Brain microvascular endothelial cell (primary cell): Measurements from ENCODE around the gene PRDX5.
A peak's percentile ranks its signal among the peaks of the same experiment; 100 is the strongest.

Experiments used
- DNase-seq: peaks from one replicate; pipeline ENCODE4 v3.0.0-alpha.2; 2020
- H3K27ac ChIP-seq: fragments of 250-450 bp; sonication (Bioruptor Pico); 2 replicates; pipeline ENCODE4 v1.5.1; 2020; ENCODE audit warnings: mild to moderate bottlenecking, moderate library complexity
- H3K27me3 ChIP-seq: fragments of 250-450 bp; sonication (Bioruptor Pico); replicated peaks from 2 replicates; pipeline ENCODE4 v1.5.1; 2020; ENCODE audit warnings: mild to moderate bottlenecking
- H3K36me3 ChIP-seq: fragments of 250-450 bp; sonication (Bioruptor Pico); replicated peaks from 2 replicates; pipeline ENCODE4 v1.5.1; 2020; ENCODE audit warnings: mild to moderate bottlenecking
- H3K4me3 ChIP-seq: 2 replicates; pipeline ENCODE4 v1.5.1; 2011; ENCODE audit warnings: low read depth, mild to moderate bottlenecking, control low read depth, low read length, moderate library complexity
- in situ Hi-C: cut with HindIII; loops from 2 replicates; pipeline ENCODE4 v1.10.0; 2017; ENCODE audit warnings: low sequenced_read_pairs, low pct_ligation_motif_present
- TF ChIP-seq, protein P1 (sequence below): IDR thresholded peaks from 2 replicates; pipeline ENCODE4 v1.5.1; 2011; ENCODE audit warnings: low read depth, mild to moderate bottlenecking, moderate library complexity, low read length, control low read depth, inconsistent platforms; ENCODE audit errors: missing control alignments

Gene PRDX5

DNA sequence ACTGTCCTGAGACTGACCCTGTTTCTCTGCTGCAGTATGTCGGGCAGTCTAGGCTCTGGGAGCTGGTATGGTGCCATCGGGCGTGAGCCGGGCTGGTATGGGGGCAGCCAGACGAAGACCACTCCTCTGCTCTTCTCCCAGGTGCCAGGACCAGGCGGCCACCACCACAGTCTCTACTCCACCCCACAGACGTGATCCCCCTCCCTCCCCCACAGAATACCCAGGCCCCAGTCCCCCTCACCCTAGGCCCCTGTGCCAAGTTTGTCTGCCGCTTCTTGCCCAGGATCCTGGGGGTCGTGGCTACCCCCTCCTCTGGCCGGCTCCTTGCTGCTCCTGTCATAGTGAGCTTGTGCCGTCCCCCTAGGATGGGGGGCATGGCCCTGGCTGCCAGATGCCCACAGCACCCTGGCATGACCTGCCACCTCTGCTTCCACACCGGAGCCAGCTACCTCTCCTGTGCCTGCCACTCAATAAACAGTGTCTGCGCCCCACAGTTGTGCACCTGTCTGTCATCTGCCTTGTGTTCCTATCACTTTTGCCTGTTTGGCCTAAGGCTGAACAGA is 28.8 kb upstream of the PRDX5 start:
- in situ Hi-C loops, result no loop called here
- H3K27ac ChIP-seq, result no peak overlapping the region

GRCh38 chr11:64290352-64291261 is 27.3 kb upstream of the PRDX5 start:
- H3K27ac ChIP-seq, result no peak overlapping the region
- H3K27me3 ChIP-seq, result peaks cover 40% of the 10 kb centered on the region
- in situ Hi-C loops, result no loop called here
- no peak for DNase-seq
- TF ChIP-seq, protein P1, sequence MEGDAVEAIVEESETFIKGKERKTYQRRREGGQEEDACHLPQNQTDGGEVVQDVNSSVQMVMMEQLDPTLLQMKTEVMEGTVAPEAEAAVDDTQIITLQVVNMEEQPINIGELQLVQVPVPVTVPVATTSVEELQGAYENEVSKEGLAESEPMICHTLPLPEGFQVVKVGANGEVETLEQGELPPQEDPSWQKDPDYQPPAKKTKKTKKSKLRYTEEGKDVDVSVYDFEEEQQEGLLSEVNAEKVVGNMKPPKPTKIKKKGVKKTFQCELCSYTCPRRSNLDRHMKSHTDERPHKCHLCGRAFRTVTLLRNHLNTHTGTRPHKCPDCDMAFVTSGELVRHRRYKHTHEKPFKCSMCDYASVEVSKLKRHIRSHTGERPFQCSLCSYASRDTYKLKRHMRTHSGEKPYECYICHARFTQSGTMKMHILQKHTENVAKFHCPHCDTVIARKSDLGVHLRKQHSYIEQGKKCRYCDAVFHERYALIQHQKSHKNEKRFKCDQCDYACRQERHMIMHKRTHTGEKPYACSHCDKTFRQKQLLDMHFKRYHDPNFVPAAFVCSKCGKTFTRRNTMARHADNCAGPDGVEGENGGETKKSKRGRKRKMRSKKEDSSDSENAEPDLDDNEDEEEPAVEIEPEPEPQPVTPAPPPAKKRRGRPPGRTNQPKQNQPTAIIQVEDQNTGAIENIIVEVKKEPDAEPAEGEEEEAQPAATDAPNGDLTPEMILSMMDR, result no peak
- no peaks in the 10 kb centered on the region for H3K36me3 ChIP-seq
- H3K4me3 ChIP-seq, result no peak overlapping the region

More for the DNA sequence above, 28.8 kb upstream of the PRDX5 start:
- H3K36me3 ChIP-seq, result no peaks in the 10 kb centered on the region
- TF ChIP-seq, protein P1, result no peak
- DNase-seq, result no peak
- H3K4me3 ChIP-seq, result no peak overlapping the region
- H3K27me3 ChIP-seq, result peaks cover 33% of the 10 kb centered on the region

GRCh38 chr11:64291262-64291751 is 26.6 kb upstream of the PRDX5 start, which contains the start of gene KCNK4:
TSS of gene KCNK4 (plus strand) at chr11:64291302. CDS start at chr11:64293019, 1,717 bp downstream.
- Histone ChIP-seq H3K4me3 (peak within 1 kb of the TSS; percentile 15), H3K27me3 (peaks cover 46% of the 10 kb centered on the region), H3K36me3 (no peaks in the 10 kb centered on the region), H3K27ac (no peak within 1 kb of the TSS)
- DNase-seq, result no peak
- in situ Hi-C loops, result no loop called here
- TF ChIP-seq, protein P1, result no peak

GRCh38 chr11:64291752-64292459 is 26.0 kb upstream of the PRDX5 start:
- Histone ChIP-seq H3K27me3 (peaks cover 52% of the 10 kb centered on the region), H3K4me3 (peak overlapping the region; percentile 15), H3K36me3 (no peaks in the 10 kb centered on the region), H3K27ac (no peak overlapping the region)
- in situ Hi-C loops, result no loop called here
- DNase-seq, result no peak
- TF ChIP-seq, protein P1, result no peak

- H3K27me3 ChIP-seq, result peaks cover 60% of the 10 kb centered on the region
- no peak overlapping the region for H3K27ac ChIP-seq
- TF ChIP-seq, protein P1, result no peak
- no peak overlapping the region for H3K4me3 ChIP-seq
- no peaks in the 10 kb centered on the region for H3K36me3 ChIP-seq
- in situ Hi-C loops, result no loop called here
- no peak for DNase-seq
Measured at GRCh38 chr11:64292460-64293254, 25.3 kb upstream of the PRDX5 start.
